GM21367 (cell line): ENCODE results near the gene ARID5A.

Source experiments
- ATAC-seq: cut with Tn5 transposase; IDR thresholded peaks from one replicate; pipeline ENCODE4 v1.9.1; 2021; ENCODE audit not compliant: unreplicated experiment

The ARID5A gene

GRCh38 chr2:96506016-96506906, 30.3 kb upstream of the ARID5A start:
- ATAC-seq = no peak

- no peak for ATAC-seq
These were observed 29.7 kb upstream of the ARID5A start for GRCh38 chr2:96506907-96507240.

GRCh38 chr2:96507957-96508520, 28.5 kb upstream of the ARID5A start:
- ATAC-seq = no peak

- ATAC-seq = no peak
These were observed 27.9 kb upstream of the ARID5A start for GRCh38 chr2:96508521-96509113.

GRCh38 chr2:96509114-96509846, 27.3 kb upstream of the ARID5A start:
- peak; percentile 53 for ATAC-seq

- no peak for ATAC-seq
These were observed 26.7 kb upstream of the ARID5A start for GRCh38 chr2:96509847-96510230.

- ATAC-seq = no peak
These were observed 25.5 kb upstream of the ARID5A start for GRCh38 chr2:96510931-96511595.

- no peak for ATAC-seq
These were observed 24.7 kb upstream of the ARID5A start for GRCh38 chr2:96511851-96512250.

- no peak for ATAC-seq
These were observed 24.2 kb upstream of the ARID5A start for GRCh38 chr2:96512341-96512740.

GRCh38 chr2:96514521-96514920, 22.0 kb upstream of the ARID5A start:
- ATAC-seq = no peak

GRCh38 chr2:96517079-96517478, 19.5 kb upstream of the ARID5A start:
- ATAC-seq = no peak

- ATAC-seq = no peak
These were observed 16.3 kb upstream of the ARID5A start for GRCh38 chr2:96520231-96520630.

GRCh38 chr2:96520697-96521096, 15.9 kb upstream of the ARID5A start:
- no peak for ATAC-seq

GRCh38 chr2:96521219-96521618, 15.3 kb upstream of the ARID5A start:
- no peak for ATAC-seq

- no peak for ATAC-seq
These were observed 14.0 kb upstream of the ARID5A start for GRCh38 chr2:96522304-96523203.

GRCh38 chr2:96523659-96524481, 12.7 kb upstream of the ARID5A start:
- no peak for ATAC-seq

GRCh38 chr2:96524482-96525210, 11.9 kb upstream of the ARID5A start:
- ATAC-seq = no peak

GRCh38 chr2:96525211-96525507, 11.4 kb upstream of the ARID5A start:
- no peak for ATAC-seq

GRCh38 chr2:96526101-96526591, 10.4 kb upstream of the ARID5A start:
- no peak for ATAC-seq
